H1 (cell line): ENCODE measurements around the gene PDE4D. TPM values are rescaled to one million over a fixed set of nuclear protein-coding genes. Genes with fewer than 3 reads are reported as not detected.

Source experiments
- CHD1 ChIP-seq: IDR thresholded peaks from 2 replicates; pipeline ENCODE4 v1.6.1; 2012; ENCODE audit warnings: low read depth, low read length, improper control_type of control experiment
- EGR1 ChIP-seq: IDR thresholded peaks from 2 replicates; pipeline ENCODE4 v1.6.1; 2011; ENCODE audit warnings: low read depth, low read length, borderline replicate concordance
- POU5F1 ChIP-seq: IDR thresholded peaks from 2 replicates; pipeline ENCODE4 v1.6.1; 2011; ENCODE audit warnings: low read depth, mild to moderate bottlenecking, low read length, moderate library complexity
- RAD21 ChIP-seq, 2 experiments: IDR thresholded peaks in 1 of 2; conservative IDR thresholded peaks in 1 of 2; 2 replicates each; pipeline ENCODE4 v1.6.1; 2011; ENCODE audit warnings: low read depth in 2 of 2, low read length in 2 of 2, improper control_type of control experiment in 1 of 2, inconsistent platforms in 1 of 2, mild to moderate bottlenecking in 1 of 2, moderate library complexity in 1 of 2
- ZNF274 ChIP-seq: IDR thresholded peaks from 2 replicates; pipeline ENCODE4 v1.7.0; 2012; ENCODE audit warnings: low read length, borderline replicate concordance; ENCODE audit errors: extremely low read depth
- polyA plus RNA-seq, 7 experiments: library from polyadenylated mRNA; depleted of rRNA in 3 of 7; stranded (reverse) in 5 of 7; unstranded in 2 of 7; fragments of >200 nt in 5 of 7; fragments of 200-250 nt in 2 of 7; gene quantifications; 1 replicate in 5 of 7; 2 replicates in 1 of 7; 4 replicates in 1 of 7; pipeline versions ENCODE4 v1.2.1 to v1.2.3, GENCODE V29; 2011 to 2013; ENCODE audit warnings: missing spikeins in 2 of 7, mixed read lengths in 2 of 7
- total RNA-seq: library from RNA; stranded (reverse); fragmentation: NEBNext Ultra II Directional; extraction: Animal tissue kit (Norgen Biotek cat#: 25700); gene quantifications from 2 replicates; pipeline ENCODE4 v1.2.1, GENCODE V29; 2021
- TF ChIP-seq, protein P1 (sequence below): IDR thresholded peaks from 2 replicates; pipeline ENCODE4 v1.6.1; 2012; ENCODE audit warnings: inconsistent platforms

PDE4D gene
- total and polyA plus RNA-seq, 2 of the 8 experiments (the other 6 are each of a cell fraction or from before 2014, with no cell fraction given), result 2.3 to 3.7 TPM

DNA sequence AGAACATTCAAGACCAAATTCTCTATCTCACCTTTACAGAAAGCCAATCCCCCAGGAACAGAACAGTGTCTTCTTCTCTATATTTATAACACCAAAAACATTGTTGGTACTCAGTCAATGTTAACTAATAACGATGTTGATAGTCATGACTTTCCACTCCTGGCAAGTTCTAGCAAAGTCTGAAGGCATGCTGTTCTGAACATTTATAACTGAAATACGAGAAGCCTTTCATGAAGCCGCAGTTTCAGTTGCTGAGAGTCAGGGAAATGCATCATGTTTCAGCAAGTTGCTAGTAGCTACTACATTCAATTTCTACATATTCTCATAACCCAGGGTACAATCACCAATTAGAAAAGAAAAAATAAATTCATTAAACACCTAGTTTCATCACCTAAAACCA is 301.4 kb downstream of the PDE4D start (continued):
- TF ChIP-seq, protein P1, sequence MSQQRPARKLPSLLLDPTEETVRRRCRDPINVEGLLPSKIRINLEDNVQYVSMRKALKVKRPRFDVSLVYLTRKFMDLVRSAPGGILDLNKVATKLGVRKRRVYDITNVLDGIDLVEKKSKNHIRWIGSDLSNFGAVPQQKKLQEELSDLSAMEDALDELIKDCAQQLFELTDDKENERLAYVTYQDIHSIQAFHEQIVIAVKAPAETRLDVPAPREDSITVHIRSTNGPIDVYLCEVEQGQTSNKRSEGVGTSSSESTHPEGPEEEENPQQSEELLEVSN, result no peak
- TF ChIP-seq POU5F1 (no peak), CHD1 (no peak), EGR1 (no peak), RAD21 (IDR thresholded peaks at IDR 0.05 in 1 of 2, conservative IDR thresholded peaks at IDR 0.05 in 1 of 2; ENCODE audit: low read depth in 2 of 2, low read length in 2 of 2) (no peak), ZNF274 (no peak)
- TF ChIP-seq, all 59 proteins: peak for 0
